Measurements from ENCODE around the gene CASP5.

The CASP5 gene

DNA sequence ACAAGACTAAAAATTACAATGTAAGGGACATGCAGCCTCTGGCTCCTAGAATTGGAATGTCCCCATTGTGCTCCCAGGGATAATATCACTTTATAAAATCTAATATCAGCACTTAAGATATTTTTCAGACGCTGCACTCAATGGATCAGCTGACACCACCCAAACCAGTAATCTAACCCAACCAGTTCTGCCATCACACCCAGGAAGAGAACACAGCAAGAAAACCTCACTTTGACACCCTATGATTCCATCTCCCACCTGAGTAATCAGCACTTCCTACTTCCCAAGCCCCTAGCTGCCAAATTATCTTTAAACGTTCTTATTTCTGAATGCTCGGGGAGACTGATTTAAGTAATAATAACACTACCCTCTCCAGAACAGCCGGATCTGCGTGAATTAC is 57.2 kb downstream of the CASP5 start:
- DNase-seq, result no peak

DNA sequence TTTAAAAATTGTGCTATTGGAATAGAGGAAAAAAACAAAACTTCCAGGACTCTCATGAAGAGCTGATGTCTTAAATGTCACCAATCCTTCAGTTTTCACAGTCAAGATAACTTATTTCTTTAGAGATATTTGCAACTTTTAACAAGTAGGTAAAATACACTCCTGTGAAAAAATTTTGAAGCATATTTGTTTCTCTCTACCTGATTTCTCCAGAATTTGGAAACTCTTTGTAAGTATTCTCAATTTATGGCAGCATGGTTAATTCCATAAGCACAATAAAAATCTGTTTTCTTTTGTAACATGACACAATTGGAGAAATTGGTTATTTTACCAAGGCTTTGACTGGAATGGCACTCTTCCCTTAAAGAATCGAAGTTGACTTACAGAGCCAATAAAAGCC is 58.7 kb downstream of the CASP5 start:
- no peak for DNase-seq

DNA sequence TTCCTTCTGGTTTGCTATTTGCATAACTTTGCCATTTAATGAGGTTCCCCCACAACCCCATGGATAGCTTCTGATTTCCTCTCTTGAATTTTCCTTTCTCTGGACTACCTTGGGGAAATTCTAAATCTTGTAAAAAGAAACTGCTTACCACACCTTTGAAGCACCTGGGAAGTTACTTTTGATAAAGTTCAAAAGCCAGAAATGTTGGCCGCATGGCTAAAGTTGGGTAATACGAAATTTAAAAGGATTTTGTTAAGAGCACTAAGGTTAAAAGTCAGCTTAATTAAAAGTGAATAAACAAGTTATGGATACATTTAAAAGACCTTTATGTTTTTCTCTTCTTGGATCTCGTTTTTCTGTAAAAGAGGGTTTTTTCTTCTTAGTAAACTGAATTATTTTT is 60.1 kb downstream of the CASP5 start:
- DNase-seq, result no peak

DNA sequence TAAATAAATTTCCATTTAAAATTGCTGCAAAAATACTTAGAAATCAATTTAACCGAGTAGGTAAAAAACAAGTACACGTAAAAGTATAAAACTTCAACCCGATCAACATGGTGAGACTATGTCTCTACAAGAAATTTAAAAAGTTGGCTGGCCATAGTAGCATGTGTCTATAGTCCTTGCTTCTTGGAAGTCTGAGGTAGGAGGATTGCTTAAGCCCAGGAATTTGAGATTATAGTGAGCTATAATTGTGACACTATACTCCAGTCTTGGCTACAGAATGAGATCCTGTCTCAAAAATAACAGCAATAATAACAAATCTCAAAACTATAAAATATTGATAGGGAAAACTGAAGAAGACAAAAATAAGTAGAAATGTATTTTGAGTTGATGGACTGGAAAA is 65.7 kb downstream of the CASP5 start:
- DNase-seq, result no peak

DNA sequence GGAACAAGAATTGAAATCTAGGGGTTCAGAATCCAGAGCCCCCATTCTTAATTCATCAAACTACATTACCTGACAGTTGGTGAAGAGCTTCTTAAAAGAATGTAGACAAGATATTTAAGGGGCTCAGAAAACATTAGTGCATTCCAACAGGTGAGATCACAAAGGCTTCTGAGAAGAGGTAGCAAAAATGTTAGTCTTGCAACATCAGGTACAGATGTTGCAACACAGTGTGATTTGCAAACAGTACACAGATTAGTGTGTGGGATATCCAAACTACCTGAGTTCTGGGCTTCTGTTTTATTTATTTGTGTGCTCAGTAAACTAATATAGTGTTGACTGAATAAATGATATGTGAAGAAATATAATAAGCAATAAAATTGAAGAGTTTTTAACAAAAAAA is 66.4 kb downstream of the CASP5 start:
- DNase-seq, result no peak

DNA sequence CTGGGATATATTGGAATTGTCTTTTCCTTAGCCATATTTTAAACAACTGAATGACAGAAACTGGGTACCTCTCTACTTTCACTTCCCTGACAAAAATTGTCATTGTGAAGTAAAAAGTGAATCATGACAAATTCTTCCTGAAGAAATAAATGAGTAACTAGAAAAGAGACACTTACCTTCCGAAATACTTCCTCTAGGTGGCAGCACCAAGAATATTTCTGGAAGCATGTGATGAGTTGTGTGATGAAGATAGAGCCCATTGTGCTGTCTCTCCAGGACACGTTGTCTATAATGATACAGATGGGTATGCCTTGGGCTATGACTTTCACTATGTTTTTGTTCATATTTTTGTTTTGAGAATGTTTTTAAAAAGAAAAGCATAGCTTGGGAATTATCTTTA is 76.1 kb downstream of the CASP5 start:
- no peak for DNase-seq

All from stimulated activated CD4-positive, alpha-beta T cell treated with anti-CD3 and anti-CD28 coated beads, Interleukin-4, amount 100 ng/mL, for 1 hour (primary cell).